ENCODE measurements around the gene EMP3.

The EMP3 gene

DNA sequence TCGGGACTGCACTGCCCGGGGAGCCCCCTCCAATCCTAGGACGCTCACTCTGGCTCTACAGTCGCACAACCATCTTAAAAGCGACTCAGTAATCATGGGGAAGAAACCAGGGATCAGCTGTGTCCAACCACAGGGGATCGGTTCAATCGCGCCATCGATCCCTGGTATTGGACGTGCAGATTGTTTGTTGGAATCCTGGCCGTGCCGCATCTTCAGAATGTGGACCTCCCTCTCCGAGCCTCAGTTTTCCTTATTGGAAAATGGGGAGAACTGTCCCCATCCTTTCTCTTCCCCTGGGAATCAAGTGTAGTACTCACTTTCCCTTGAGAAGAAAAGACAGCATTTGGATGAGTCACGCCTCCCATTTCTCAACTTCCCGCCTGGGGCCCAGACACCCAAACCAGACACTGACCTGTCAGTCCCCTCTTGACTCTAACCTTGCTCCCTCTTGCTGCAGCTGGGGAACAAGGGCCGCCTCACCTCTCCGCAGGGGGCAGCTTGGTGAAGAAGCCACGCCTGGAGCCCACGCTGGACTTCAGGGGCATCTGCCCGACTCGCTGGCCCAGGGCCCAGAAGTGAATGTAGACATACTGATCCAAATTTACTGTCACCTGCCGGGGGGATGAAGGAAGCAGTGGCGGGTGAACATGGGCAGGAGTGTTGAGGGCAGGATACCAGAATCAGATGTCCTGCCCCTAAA, 17.6 kb downstream of the EMP3 start:
- no peak for DNase-seq (ENCODE audit: low read depth in 1 of 2, low spot score in 1 of 2)

DNA sequence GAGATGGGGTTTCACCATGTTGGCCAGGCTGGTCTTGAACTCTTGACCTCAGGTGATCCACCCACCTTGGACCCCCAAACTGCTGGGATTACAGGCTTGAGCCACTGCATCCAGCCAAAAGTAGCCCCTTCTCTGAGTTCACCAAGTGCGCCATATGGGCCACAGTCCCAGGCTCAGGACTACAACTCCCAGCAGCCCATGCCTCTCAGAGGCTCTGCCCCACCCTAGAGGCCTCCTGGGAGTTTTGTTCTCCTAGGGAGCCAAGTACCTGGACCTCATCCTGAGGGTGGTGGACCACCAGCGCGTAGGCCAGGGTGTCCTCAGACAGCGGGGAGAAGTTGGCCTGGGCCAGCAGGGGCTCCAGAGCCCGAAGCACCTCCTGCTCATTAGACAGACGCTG, 19.5 kb downstream of the EMP3 start:
- DNase-seq (ENCODE audit: low read depth in 1 of 2, low spot score in 1 of 2): no peak

DNA sequence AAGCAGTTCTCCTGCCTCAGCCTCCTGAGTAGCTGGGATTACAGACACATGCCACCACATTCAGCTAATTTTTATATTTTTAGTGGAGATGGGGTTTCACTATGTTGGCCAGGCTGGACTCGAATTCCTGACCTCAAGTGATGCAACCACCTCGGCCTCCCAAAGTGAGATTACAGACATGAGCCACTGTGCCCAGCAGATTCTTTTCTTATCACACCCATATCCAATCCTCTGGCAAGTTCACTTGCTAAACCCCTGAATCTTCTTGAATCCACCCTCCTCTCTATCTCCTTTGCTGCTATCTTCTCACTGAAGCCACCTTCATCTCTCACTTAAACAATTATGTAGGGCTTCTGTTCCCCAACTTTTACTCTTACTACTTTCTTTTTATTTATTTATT, 20.8 kb downstream of the EMP3 start:
- DNase-seq (ENCODE audit: low read depth in 1 of 2, low spot score in 1 of 2): no peak

DNA sequence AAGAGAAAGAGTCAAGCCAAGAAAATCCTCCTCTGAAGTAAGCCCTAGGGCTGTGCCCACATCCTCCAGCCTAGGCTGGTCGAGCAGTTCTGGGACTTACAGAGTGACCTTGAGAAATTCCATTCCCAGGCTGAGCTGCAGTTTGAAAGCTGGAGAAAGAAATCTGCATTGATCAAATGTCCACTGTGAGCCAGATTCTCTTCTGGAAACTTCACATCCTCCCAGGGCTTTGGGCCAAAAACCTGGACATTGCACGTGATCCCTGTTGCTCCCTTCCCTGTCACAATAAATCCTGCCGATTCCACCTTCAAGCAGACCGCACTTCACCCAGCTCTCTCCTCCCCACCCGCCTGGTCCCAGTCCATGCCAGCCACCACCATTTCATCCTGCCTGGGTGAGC, 22.7 kb downstream of the EMP3 start:
- no peak for DNase-seq (ENCODE audit: low read depth in 1 of 2, low spot score in 1 of 2)

DNA sequence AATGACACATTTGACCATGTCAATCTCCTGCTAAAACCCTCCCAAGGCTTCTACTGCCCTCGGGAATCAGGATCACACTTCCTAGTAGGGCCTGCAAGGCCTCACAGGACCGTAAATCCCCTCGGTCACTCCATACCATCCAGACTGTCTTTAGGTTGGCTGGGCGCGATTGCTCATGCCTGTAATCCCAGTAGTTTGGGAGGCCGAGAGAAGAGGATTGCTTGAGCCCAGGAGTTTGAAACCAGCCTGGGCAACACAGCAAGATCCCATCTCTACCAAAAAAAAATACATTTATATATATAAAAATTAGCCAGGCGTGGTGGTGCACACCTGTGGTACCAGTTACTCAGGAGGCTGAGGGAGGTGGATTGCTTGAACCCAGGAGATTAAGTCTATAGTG, 23.4 kb downstream of the EMP3 start:
- DNase-seq (ENCODE audit: low read depth in 1 of 2, low spot score in 1 of 2): no peak

DNA sequence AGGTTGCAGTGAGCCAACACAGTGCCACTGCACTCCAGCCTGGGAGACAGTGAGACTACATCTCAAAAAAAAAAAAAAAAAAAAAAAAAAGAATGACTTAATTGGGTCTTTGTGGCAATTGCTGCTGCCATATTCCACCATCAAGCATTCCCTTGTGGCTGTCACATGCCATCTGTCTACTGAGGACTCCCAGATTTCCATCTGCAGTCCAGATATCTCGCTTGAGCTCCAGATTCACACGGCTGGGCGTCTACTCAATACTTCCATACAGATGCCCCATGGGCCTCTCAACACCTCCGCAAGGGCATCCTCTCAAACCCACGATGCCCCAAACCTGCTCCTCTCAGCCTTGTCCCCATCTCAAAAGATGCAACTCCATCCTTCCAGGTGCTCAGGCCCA, 25.5 kb downstream of the EMP3 start:
- DNase-seq (ENCODE audit: low read depth in 1 of 2, low spot score in 1 of 2): no peak

DNA sequence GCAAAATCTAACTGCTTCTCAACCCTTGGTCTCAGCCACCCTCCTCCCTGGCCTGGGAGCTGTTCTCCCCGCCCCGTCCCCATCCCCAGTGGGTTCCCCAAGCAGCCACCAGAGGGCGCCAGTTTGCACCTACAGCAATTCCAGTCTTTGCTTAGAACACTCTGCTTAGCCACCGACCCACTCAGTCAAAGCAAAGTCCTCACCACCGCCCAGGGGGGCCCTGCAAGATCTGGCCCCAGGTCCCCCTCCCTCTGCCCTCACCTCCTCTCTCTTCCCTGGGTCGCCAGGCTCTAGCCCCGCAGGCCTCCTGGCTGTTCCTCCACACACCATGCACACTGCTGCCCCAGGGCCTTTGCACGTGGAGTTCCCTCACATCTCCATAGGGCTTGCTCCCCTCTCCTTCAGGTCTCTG, 26.0 kb downstream of the EMP3 start:
- DNase-seq (ENCODE audit: low read depth in 1 of 2, low spot score in 1 of 2): peak; percentile 68 to 70

DNA sequence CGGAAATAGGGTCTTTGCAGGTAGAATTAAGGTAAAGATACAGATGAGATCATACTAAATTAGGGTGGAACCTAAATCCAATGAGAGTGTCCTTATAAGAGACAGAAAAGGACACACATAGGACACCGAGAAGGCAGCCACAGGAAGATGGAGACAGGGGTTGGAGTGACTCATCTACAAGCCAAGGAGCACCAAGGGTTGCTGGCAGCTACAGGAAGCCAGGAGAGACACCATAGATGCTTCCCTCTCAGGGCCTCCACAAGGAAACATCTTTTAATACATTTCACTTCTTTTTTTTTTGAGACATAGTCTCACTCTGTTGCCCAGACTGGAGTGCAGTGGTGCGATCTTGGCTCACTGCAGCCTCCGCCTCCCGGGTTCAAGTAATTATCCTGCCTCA, 28.3 kb downstream of the EMP3 start:
- no peak for DNase-seq (ENCODE audit: low read depth in 1 of 2, low spot score in 1 of 2)

DNA sequence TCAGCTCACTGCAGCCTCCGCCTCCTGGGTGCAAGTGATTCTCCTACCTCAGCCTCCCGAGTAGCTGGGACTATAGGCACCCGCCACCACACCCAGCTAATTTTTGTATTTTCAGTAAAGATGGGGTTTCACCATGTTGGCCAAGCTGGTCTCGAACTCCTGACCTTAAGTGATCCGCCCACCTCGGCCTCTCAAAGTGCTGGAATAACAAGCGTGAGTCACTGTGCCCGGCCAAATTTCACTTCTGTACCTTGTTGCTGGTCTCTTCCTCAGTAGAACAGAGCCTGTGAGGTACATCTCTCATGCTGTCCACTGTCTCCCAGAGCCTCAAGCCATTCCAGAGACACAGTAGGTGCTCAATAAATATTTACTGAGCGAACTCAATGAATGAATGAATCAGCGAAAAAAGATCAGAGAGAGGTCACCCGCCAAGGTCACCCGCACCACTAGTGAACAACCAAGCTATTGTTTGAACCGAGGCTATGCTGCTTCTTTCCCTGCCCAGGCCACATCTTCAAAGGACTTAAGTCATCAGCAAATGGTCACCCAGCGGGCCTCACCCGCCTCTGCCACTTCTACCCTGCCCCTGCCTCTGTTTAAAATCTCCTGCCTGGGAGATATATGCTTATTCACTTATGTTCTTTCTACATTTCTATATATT, 29.1 kb downstream of the EMP3 start:
- DNase-seq (ENCODE audit: low read depth in 1 of 2, low spot score in 1 of 2): no peak

DNA sequence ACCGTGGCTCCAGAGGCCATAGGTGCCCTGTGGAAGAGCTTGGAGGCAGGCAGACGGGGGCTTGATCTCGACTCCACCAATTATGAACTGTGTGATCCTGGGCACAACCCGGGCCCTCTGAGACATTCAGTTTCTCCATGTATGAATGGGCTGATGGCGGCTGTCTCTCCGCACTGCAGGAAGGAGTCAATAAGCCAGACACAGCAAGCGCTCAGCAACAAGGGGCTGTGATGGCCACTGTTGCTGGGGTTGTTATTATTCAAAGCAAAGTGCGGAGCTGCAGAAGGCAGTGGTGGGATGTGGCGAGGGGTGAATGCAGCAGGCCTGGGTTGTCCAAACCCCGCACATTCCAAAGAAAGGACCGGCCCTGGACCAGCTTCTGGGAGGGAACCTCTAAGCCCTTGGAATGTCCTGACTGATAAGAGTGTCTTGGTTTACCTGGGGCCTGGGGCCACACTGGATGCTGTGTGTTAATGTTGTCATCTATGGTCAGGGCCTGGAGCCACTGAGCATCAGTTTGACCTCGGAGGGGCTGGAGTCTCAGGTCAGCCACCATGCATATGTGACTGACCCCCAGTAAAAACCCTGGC, 30.1 kb downstream of the EMP3 start:
- no peak for DNase-seq (ENCODE audit: low read depth in 1 of 2, low spot score in 1 of 2)

DNA sequence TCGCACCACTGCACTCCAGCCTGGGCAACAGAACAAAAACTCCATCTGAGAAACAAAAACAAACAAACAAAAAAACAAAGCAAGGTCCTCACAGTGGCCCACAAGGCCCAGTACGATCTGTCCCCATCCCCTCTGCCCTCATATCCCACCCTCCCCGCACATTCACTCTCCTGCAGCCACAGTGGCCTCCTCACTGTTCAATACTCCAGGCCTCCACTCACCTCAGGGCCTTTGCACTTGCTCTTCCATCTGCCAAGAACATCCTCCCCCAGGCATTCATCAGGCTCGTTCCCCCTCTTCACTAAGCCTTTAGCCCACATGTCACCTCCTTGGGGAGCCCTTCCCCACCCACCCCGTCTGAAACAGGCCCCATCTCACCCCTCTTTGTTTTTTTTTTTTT, 33.8 kb downstream of the EMP3 start:
- no peak for DNase-seq (ENCODE audit: low read depth in 1 of 2, low spot score in 1 of 2)

DNA sequence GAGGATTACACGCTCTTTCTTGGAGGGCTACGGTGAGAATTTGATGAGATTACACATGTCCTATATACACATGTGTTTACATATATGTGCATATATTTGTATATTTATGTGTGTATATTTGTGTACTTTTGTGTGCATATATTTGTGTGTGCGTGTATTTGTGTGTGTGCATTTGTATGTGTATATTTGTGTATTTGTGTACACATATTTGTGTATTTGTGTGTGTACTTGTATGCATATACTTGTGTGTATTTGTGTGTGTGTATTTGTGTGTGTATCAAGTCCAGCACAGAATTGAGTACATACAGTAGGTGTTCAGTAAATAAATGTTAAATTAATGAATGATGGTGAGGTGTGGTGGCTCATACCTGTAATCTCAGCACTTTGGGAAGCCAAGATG, 36.6 kb downstream of the EMP3 start:
- no peak for DNase-seq (ENCODE audit: low read depth in 1 of 2, low spot score in 1 of 2)

DNA sequence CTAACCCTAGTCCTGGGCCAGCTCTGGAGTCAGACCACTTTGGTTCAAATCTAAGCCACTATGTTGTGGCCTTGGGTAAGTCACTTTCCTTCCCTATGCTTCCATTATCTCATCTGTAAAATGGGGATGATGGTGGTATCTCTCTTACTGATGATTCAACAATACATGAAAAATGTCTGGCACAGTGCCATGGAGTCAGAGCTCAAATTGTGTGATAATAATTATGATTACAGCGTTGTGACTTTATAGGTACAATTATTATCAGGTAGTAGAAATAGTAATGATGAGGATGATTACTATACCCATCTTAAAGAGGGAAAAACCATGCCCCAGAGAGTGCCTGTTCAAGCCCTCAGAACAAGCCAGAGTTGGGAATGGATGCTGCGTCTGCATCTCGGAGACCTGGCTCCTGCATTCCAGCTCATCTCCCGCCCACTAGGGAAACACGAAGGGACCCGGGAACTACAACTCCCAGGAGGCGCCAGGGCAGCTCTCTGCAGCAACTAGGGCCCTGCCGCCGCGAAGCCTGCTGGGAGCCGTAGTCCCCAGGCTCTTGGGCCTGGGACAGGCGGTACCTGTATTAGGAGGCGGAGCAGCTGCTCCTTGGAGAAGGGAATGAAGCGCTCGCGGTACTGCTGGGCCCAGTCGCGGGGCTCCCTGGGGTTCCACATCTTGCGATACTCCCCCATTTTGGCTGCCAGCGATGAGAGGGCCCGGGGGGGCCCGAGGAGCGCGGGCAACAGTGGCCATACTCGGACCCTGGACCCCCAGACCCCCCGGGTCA, 37.6 kb downstream of the EMP3 start:
- DNase-seq (ENCODE audit: low read depth in 1 of 2, low spot score in 1 of 2): peak; percentile 74 to 82

DNA sequence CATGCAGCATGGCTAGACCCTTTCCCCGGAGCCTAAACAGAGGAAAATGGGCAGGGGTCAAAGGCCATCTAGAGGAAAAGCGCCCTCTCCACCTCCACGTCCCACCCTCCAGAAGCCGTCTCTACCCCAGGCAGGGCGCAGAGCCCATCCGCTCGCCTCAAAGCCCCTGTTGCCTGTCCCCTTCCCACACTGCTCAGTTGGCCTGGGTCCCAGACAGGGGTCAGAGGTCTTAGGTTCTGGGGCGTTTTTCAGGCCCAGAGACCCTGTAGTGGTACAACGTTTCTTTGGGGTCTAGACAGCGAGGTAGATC, 38.1 kb downstream of the EMP3 start:
- no peak for DNase-seq (ENCODE audit: low read depth in 1 of 2, low spot score in 1 of 2)

DNA sequence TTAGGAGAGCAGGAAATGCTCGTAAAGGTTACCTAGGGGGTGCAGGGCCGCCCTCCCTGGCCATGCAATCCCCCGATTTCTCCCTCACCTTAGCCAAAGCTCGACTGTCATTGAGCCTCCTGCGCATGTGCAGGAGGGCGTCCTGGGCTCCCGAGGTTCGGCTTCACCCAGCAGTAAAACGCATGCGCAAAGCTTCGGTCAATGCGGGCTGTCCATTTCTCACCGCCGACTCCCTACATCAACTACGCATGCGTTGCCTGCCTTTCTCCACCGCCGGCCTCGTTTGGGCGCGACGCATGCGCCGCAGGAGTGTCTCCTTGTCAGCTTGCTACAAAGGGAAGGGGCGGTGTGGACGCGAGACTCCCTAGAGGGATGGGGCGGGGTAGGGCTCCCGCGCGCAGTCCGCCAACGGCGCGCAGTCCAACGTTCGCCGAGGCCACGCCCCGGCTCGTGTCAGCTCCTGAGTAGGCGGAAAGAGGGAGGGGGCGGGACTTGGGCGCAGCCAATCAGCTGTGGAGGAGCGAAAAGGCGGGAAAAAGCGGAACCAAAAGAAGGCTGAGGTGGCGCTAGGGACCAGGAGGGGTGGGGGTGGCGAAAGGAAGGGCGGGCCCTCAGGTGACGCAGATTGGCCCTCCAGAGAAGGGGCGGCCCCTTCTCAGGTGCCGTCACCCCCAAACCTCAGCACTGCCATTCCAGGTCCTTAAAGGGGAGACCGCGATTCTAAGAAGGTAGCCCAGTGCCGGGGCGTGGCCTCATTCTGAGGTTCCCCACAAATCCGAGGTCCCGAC, 38.7 kb downstream of the EMP3 start, which contains the start of the genes SYNGR4 and TMEM143:
Gene SYNGR4, plus strand, starts transcription at position 558 of the 788 bp plus-strand sequence. CDS start 1,476 bp downstream, outside the sequence.
Gene TMEM143, minus strand, starts transcription at position 131 of the 788 bp plus-strand sequence. Its CDS starts 20 bp downstream, at position 111.
- DNase-seq (ENCODE audit: low read depth in 1 of 2, low spot score in 1 of 2): peak; percentile 91 to 97

DNA sequence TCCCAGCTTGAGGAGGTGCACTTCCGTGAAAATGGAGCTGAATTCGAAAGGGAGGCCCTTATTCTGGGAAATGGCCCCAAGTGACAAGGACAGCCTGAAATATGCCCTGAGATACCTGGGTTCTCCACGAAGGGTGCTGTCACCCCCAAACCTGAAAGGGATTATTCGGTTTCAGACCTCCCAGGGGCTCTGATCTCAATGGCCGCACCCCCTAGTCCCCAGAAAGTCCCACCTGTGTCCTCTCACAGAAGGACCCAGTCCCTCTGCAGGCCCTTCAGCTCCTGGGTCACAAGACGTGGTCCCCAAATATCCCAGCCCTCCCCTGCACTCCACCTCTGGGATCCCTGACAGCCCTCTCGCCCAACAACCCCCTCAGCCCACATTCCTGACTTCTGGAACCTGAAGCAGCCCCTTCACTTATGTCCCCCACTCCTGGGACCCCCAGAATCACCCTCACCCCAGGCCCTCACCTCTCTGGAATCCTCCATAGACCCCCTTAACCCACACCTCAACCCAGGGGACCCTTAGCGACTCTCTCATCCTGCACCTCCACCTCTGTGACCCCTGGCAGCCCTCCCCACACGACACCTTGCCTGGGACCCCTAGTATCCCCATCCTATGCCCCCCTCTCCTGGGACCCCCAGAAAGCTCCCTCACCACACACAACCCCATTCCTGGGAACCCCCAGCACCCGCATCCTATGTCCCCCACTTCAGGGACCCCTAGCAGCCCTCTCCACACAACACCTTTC, 39.4 kb downstream of the EMP3 start:
- no peak for DNase-seq (ENCODE audit: low read depth in 1 of 2, low spot score in 1 of 2)

DNA sequence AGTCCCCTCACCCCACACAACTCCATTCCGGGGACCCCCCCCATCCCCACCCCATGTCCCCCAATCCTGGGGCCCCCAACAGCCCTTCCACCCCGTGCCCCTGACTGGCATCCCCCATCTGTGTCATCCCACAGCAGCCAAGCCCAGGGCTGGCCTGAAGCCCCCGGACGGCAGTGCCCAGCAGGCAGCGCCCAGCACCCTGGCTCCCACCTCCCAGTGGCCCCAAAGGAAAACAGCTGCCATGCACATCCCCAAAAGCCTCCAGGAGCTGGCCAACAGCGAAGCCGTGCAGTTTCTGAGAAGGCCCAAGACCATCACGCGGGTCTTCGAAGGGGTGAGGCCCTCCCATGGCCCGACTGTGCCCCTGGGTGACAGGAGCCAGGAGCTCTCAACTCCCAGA, 40.2 kb downstream of the EMP3 start:
- no peak for DNase-seq (ENCODE audit: low read depth in 1 of 2, low spot score in 1 of 2)

DNA sequence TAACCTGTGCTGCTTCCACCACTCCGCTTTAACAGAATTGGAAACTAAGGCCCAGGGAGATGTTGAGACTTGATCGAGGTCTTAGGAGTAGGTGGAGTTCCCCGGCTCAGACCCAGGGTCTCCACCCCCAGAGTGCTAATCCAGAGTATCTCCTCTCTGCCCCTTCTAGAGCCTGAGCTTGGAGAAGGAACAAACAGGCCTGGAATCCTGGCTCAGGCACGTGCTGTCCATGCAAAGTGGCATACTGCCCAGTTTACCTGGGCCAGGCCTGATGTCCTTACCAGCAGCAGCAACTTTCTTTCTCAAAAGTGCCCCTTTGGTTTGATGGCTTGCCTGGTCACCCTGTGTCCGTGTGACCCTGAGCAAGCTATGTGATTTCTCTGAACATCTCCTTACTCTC, 42.5 kb downstream of the EMP3 start:
- DNase-seq (ENCODE audit: low read depth in 1 of 2, low spot score in 1 of 2): no peak

DNA sequence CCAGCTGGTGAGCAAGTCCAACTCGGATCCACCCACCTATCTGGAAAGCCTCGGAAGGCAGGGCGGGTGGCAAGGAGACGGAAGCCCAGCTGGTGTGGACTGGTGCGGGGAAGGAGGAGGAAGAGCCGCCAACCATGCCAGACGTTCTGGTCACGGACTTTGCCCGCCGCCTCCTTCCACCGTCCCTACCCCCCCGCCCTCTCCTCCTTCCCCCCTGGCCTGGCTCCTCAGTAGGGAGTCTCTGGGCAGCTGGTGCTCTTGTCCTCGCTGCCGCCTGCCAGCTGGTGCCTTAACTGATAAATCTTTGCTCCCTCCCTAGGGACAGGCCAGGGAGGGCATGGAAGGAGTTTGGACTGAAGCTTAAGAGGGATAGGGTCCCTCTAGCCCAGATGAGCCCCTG, 43.6 kb downstream of the EMP3 start:
- no peak for DNase-seq (ENCODE audit: low read depth in 1 of 2, low spot score in 1 of 2)

DNA sequence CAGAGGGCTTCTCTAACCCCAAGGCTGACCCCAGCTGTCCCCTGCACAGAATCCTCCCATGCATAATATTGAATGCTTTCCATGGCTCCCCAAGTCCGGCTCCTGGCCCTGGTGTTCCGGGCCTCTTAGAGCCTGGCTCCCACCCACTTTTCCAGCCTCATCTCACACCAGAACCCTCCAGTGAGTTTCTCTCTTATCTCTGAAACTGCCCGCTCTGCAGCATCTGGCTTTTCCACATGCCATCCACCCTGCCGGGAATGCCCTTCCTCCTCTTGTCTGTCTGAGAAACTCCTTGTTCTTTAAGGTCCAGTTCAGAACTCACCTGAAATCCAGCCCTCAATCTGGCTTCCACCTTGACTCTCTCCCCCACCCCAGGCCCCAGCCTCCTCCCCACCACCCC, 45.6 kb downstream of the EMP3 start:
- DNase-seq (ENCODE audit: low read depth in 1 of 2, low spot score in 1 of 2): no peak

Data from activated T-helper 1 cell treated with anti-CD3 and anti-CD28 coated beads, Interleukin-2, amount 50 U/mL, for 16 hours (primary cell).